Measurements from ENCODE around the gene PLS1. TPM values are rescaled to one million over a fixed set of nuclear protein-coding genes. Genes with fewer than 3 reads are reported as not detected.

Gene PLS1
- total and polyA plus RNA-seq, 2 donors from 2014 or later = 10.7 to 51.4 TPM

- DNase-seq = no peak
- no peak for TF ChIP-seq CTCF (IDR thresholded peaks at IDR 0.05; ENCODE audit: borderline replicate concordance, extremely low read depth, insufficient read depth)
- Histone ChIP-seq H3K4me1 (ENCODE audit: control insufficient read depth in 2 of 3, insufficient read depth in 2 of 3, low read depth in 1 of 3, low read length in 3 of 3) (no peaks in the 10 kb centered on the region), H3K9me3 (ENCODE audit: control insufficient read depth in 2 of 3, insufficient read depth in 1 of 3, low read length in 3 of 3) (no peaks in the 10 kb centered on the region), H3K4me3 (ENCODE audit: low read length in 3 of 3) (no peak overlapping the region), H3K27me3 (ENCODE audit: control insufficient read depth, insufficient read depth, low read length) (no peaks in the 10 kb centered on the region), H3K9ac (ENCODE audit: low read length in 3 of 3) (no peak overlapping the region), H3K36me3 (ENCODE audit: control insufficient read depth in 2 of 3, insufficient read depth in 3 of 3, low read length in 3 of 3) (no peaks in the 10 kb centered on the region), H3K27ac (ENCODE audit: low read depth in 2 of 2, low read length in 2 of 2) (no peak overlapping the region)
- intact Hi-C loops (cut with DNase I) = no loop called here
- no peak for FAIRE-seq
These were observed 30.8 kb downstream of the PLS1 start for GRCh38 chr3:142626971-142627370.

- Histone ChIP-seq H3K36me3 (ENCODE audit: control insufficient read depth in 2 of 3, insufficient read depth in 3 of 3, low read length in 3 of 3) (no peaks in the 10 kb centered on the region), H3K4me3 (ENCODE audit: low read length in 3 of 3) (no peak overlapping the region), H3K27ac (ENCODE audit: low read depth in 2 of 2, low read length in 2 of 2) (no peak overlapping the region), H3K27me3 (ENCODE audit: control insufficient read depth, insufficient read depth, low read length) (no peaks in the 10 kb centered on the region), H3K4me1 (ENCODE audit: control insufficient read depth in 2 of 3, insufficient read depth in 2 of 3, low read depth in 1 of 3, low read length in 3 of 3) (no peaks in the 10 kb centered on the region), H3K9me3 (ENCODE audit: control insufficient read depth in 2 of 3, insufficient read depth in 1 of 3, low read length in 3 of 3) (no peaks in the 10 kb centered on the region), H3K9ac (ENCODE audit: low read length in 3 of 3) (no peak overlapping the region)
- FAIRE-seq (no peak), DNase-seq (no peak)
- intact Hi-C loops (cut with DNase I) = no loop called here
- TF ChIP-seq CTCF (IDR thresholded peaks at IDR 0.05; ENCODE audit: borderline replicate concordance, extremely low read depth, insufficient read depth) = no peak
These were observed 32.6 kb downstream of the PLS1 start for GRCh38 chr3:142628801-142629200.

DNA sequence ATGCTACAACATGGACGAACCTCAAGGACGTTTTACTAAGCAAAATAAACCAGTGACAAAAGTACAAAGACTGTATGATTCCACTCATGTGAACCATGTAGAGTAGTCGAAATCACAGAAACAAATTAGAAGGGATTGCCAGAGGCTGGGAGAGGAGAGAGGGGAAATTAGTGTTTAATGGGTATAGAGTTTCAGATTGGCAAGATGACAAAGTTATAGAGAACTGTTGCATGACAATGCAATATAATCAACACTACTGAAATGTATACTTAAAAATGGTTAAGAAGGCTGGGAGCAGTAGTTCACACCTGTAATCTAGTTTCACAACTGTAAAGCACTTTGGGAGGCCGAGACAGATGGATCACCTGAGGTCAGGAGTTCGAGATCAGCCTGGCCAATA lies 36.9 kb downstream of the PLS1 start:
- H3K4me1 ChIP-seq (ENCODE audit: control insufficient read depth in 2 of 3, insufficient read depth in 2 of 3, low read depth in 1 of 3, low read length in 3 of 3) = no peaks in the 10 kb centered on the region
- no peak overlapping the region for H3K9ac ChIP-seq (ENCODE audit: low read length in 3 of 3)
- intact Hi-C loops (cut with DNase I) = no loop called here
- no peak for TF ChIP-seq CTCF (IDR thresholded peaks at IDR 0.05; ENCODE audit: borderline replicate concordance, extremely low read depth, insufficient read depth)
- H3K9me3 ChIP-seq (ENCODE audit: control insufficient read depth in 2 of 3, insufficient read depth in 1 of 3, low read length in 3 of 3) = no peaks in the 10 kb centered on the region
- no peak for FAIRE-seq
- no peaks in the 10 kb centered on the region for H3K36me3 ChIP-seq (ENCODE audit: control insufficient read depth in 2 of 3, insufficient read depth in 3 of 3, low read length in 3 of 3)
- H3K4me3 ChIP-seq (ENCODE audit: low read length in 3 of 3) = no peak overlapping the region
- no peaks in the 10 kb centered on the region for H3K27me3 ChIP-seq (ENCODE audit: control insufficient read depth, insufficient read depth, low read length)
- DNase-seq = no peak
- no peak overlapping the region for H3K27ac ChIP-seq (ENCODE audit: low read depth in 2 of 2, low read length in 2 of 2)

- DNase-seq = no peak
- no peaks in the 10 kb centered on the region for H3K4me1 ChIP-seq (ENCODE audit: control insufficient read depth in 2 of 3, insufficient read depth in 2 of 3, low read depth in 1 of 3, low read length in 3 of 3)
- no peak overlapping the region for H3K27ac ChIP-seq (ENCODE audit: low read depth in 2 of 2, low read length in 2 of 2)
- FAIRE-seq = no peak
- H3K27me3 ChIP-seq (ENCODE audit: control insufficient read depth, insufficient read depth, low read length) = no peaks in the 10 kb centered on the region
- intact Hi-C loops (cut with DNase I) = no loop called here
- H3K4me3 ChIP-seq (ENCODE audit: low read length in 3 of 3) = no peak overlapping the region
- H3K9me3 ChIP-seq (ENCODE audit: control insufficient read depth in 2 of 3, insufficient read depth in 1 of 3, low read length in 3 of 3) = no peaks in the 10 kb centered on the region
- no peak for TF ChIP-seq CTCF (IDR thresholded peaks at IDR 0.05; ENCODE audit: borderline replicate concordance, extremely low read depth, insufficient read depth)
- H3K36me3 ChIP-seq (ENCODE audit: control insufficient read depth in 2 of 3, insufficient read depth in 3 of 3, low read length in 3 of 3) = no peaks in the 10 kb centered on the region
- H3K9ac ChIP-seq (ENCODE audit: low read length in 3 of 3) = no peak overlapping the region
These were observed 39.9 kb downstream of the PLS1 start for GRCh38 chr3:142636050-142636449.
